NCI-H128 (cell line): ENCODE results near the gene GPR68.

ENCODE experiments used
- DNase-seq: peaks from one replicate; lab custom pipeline; 2025; ENCODE audit not compliant: unreplicated experiment; lab: John Stamatoyannopoulos, UW

GPR68 gene, protein sequence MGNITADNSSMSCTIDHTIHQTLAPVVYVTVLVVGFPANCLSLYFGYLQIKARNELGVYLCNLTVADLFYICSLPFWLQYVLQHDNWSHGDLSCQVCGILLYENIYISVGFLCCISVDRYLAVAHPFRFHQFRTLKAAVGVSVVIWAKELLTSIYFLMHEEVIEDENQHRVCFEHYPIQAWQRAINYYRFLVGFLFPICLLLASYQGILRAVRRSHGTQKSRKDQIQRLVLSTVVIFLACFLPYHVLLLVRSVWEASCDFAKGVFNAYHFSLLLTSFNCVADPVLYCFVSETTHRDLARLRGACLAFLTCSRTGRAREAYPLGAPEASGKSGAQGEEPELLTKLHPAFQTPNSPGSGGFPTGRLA

DNA sequence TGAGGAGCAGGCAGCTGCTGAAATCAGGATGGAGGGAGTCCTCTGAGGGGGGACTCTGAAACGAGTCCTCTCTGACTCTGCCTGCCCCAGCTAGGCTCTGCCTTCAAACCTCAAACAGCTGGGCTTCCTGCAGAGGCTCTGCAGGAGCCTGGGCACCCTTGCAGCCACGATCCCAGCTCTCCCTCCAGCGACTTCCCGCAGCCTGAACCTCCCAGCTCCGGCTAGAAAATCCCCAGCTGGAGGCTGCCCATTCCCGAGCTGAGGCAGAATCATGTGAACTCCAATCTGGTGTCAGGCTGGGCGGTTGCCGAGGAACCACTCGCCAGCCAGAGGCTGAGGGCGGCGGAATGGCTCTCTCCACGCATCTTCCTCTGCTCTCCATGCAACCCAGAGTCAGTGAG is at the start of gene GPR68:
GPR68 (minus strand) TSS at position 204 of the 401 bp plus-strand sequence. CDS start 9,654 bp downstream, outside the sequence.
- peak; percentile 29 for DNase-seq

DNA sequence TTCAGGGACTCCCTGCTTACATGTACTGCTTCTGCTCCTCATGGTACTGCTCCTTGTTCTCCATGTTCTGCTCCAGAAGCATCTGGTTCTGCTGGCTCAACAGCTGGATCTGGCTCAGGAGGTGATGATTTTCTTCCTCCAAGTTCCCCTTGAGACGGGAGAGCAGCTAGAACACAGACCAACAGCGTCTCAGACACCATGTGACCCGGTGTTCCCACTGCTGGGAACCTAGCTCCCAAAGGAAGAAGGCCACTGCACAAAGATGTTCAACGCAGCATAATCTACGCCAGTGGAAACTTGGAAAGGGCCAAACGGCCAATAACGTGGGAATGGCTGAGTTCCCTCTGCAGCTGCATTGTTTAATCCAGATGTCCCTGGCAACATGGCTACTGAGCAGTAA is 49.6 kb upstream of the GPR68 start:
- DNase-seq = no peak

DNA sequence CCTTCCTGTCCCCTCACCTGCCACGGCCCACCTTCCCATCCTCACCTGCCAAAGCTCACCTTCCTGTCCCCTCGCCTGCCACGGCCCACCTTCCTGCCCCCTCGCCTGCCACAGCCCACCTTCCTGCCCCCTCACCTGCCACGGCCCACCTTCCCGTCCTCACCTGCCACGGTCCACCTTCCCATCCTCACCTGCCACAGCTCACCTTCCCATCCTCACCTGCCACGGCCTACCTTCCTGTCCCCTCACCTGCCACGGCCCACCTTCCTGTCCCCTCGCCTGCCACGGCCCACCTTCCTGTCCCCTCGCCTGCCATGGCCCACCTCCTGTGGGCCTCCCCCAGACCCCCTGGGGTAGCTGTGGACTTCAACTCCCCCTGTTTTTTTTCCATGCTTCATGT is 48.8 kb upstream of the GPR68 start:
- DNase-seq = no peak

DNA sequence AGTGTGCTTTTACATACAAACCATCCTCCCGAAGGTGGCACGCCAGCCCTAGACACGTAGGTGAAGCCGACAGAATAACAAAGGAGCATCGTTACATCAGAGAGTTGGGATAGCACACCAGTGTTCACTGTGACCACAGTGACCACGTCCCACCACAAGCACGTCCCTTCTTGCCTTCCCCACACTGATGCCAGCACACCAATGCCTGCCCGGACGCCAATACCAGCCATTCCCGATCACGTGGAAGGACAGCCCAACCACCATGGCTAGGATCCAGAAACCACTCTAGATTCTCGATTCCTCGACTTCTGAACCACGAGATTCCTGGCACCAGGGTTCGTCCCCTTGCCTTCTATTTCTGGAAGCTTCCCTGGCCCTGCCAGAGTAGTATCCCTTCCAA is 48.0 kb upstream of the GPR68 start:
- DNase-seq = no peak

DNA sequence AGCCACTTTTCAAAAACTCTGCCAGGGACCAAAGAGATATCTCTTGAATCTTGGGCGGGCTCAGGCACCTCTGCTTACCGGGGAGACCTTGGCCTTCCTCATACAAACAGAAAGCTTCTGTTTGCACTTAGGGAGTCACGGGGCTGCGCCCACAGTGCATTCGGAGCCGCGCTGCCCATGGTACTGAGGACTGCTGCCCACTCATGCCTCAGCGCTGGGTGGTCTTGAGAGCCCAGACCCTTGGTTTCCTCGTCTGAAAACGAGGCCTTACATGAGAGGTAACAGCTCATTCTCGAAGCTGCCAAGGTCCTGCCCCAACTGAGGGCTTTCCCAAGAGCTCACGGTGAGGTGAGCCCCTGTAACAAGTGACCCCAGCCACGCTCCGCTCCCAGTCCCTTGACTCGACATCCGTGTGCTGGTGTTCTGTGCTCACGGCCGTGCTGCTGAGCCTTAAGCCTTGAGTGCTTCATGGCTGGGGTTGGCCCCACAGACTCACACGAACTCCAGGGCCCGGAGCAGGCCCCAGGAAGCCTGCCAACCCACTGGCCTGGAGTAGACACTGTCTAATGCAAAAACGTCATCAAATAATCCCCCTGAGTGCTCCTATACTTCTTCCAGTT is 47.4 kb upstream of the GPR68 start:
- no peak for DNase-seq

DNA sequence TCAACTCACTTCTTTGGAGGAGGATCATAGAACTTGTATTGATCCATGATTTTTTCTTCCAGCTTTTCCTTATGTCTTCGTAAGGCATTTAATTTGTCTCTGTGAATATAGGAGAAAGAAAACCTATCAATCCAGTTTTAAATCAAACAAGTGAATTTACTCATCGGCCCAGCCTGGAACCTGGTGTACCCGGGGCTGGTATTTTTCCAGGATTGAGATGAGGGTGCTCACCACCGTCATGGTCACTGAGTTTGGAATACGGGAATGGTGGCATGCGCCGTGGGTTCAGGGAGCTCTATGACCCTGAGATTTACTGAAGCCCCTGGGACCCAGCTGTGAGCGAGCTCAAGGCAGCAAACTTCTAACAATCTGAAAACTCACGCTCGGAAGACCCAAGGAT is 46.5 kb upstream of the GPR68 start:
- DNase-seq = no peak

DNA sequence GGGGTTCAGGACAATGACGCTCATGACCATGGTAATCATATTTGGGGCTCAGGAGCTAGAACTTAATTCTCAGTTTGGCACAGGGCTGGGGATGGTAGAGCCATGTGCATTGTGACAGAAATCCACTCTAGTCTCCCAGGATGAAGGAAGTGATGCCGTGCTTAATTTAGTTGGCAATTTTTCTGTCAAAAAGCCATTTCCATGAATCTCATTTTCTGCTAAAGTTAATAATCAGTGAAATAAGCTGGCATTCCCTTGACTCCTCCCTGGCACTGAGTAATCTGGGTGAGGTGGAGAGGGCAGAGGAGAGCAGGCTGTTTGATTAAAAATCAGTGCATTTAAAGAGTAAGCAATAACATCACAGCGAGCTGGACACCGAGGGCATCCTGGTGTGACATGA is 45.0 kb upstream of the GPR68 start:
- no peak for DNase-seq

DNA sequence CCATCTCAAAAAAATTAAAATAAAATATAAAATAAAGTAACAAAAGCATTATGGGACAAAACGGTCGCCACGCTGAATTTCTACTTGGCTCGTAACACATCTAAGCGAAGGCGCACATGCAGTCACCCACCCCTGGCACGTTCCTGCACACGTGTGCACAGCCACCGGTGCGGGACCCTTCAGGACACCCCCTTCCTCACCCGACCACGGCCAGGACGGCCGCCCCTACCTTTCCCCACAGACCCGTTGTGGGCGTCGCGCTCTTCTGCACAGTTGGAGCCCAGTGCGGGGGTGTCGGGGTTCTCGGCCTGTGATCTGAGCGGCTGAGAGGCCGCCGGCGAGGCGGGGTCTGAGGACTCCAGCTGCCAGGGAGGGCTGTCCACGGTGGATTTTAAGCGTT is 44.4 kb upstream of the GPR68 start:
- DNase-seq = no peak

DNA sequence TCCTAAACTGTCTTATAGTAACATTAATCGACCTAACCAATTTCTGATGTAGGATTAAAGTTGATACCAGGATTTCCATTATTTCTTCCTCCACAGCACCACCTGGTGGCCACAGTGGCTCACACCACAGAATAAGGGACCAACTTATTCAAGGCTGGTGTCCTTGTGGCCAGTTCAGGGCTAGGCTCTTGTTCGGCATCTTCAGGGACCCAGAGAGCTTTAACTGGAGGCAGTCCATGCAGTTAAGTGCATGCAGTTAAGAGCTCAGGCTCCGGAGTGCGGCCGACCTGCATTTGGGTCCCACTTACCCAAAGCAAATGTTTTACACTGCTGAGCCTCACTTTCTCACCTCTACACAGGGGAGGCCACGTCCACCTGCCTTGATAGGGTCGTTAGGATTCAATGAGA is 42.0 kb upstream of the GPR68 start:
- DNase-seq = peak; percentile 71

DNA sequence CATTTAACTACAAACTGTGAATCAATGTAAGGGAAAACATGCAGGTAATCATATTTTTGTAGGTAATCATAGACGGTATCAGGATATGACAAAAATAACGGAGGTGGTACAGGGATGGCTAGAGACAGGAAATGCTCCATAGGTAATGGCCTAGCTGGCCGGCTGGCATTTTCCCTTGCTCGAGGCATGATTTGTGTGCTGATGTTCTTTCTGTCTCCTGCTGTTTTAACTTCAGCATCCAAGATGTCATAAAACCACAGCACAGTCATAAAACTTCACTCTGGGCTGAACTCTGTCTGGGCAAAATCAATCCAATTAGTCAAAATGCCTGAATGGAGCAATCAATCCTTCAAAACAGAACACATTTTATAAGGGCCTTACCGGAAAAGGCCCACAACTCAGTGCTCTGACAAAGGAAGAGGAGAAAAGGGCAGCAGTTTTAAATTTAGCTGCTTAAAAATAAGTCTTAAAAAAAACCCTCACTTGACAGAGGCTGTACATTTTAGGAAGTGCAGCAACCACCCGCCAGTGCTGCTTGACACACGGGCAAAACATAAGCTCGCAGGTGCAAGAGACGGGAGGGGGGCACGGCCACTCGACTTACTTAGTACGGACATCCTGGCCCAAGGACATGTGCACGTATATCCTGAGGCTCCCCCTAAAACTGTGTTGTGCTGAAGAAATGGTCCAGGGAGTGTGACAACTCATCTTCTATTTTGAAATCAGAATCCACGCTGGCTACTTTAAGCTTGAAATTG is 40.5 kb upstream of the GPR68 start:
- no peak for DNase-seq

DNA sequence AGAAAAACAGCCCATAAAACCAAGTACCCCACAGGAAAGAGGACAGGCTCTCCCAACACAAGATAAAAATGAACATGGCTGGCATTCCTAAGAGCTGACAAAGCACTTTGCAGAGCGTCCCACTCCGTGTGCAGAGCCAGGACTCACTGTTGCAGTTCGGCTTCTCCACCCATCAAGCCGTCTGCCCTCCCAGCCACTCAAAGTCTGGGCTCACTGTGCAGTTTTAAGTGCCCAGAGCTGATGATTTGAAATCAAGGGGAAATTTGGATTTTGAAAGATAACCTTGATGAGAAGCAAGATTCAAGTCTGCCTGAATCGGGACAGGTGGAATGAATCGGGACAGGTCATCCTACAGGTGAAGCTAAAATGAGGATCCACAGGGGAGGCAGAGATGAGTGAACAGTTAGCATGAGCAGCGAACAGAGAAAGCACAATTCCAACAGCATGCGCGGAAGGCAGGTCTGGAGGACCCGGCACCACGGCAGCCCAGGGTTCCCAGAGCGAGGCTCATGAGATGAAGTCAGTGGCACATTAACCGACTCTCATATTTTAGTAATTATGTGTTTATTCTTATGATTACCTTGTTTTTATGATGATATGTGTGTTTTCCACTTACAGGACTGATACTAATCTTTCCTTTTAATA is 39.8 kb upstream of the GPR68 start:
- no peak for DNase-seq

DNA sequence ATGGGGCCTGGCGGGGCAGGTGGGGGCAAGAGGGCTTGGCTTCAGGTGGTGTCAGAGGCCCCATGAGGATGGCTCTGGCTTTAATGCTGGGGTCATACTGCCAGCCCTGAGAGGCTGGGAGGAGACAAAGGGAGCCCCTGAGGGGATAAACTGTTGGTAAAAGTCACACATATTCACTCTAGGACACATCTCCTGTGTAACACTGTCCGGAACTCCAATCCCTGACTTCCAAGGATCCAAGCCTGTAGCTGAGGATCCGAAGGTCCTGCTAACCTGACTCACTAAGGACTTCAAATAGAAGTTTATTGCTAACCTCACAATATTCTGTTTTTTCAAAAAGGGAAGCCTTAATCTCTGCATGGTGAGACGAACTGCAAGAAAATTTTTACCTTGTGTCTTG is 39.2 kb upstream of the GPR68 start:
- DNase-seq = no peak

DNA sequence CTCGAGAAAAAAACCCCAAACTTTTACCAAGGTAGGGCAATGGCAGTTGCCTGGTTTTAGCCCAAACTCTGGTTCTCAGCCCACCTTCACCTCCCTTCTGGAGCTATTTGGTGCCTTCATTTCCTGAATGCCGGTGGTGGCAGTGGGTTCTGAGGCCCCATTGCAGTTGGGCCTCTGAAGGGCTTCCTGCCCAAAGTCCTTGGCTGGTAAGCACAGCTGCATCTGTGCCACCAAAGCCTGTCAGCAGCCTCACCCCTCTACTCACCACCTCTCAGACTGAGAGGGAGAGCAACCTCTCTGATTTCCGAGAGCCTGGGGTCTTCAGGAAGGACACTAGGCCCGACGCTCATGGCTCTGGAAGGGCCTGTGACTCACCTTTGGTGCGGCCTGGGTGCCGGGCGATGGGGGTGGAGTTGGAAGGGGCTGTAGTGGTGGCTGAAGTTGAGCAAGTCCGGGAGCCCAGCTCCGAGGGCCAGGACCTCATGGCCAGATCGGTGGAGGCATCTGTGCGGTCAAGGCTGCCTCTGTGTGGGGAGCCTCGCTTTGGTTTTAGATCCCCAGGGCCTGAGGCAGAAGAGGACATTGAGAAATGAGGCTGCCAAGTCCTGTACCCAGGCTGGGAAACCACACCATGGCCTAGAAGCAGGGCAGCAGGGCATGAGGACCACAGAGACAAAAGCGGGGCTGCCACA is 38.6 kb upstream of the GPR68 start:
- DNase-seq = no peak

DNA sequence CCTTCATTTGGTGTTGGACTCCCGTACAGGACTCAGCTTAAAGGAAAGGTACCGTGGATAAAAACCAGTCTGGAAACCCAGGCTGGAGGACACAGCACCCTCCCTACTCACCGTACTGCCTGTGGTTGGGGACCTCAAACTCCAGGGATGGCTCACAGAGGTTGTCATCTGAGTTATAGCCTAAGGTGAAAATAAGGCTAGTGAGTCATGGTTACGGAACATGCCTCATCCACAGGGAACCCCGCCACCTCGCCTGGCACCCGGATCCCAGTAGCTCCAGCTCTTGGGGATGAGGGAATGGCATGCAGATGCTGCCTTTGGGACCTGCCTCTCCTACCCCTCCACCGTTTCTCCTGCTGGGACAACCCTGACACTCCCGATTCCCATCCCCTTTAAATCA is 36.8 kb upstream of the GPR68 start:
- DNase-seq = no peak

DNA sequence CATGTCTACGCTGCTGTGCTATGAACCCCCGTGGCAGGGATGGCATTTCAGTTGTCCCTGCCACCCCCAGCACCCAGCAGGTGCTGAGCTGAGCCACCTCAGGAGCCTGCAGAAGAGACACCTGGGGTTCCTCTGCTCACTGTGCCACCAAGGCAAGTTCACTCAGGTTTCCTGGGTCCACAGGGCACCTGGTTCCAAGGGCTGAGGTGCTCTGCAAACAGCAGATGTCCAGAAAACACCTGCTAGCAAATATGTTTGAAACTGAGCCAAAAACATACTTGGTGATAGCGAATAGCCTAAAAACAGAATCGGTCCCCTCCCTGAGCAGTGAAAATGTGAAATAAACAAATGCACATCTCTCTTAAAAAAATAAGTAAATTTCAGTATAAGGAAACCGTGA is 35.6 kb upstream of the GPR68 start:
- no peak for DNase-seq

DNA sequence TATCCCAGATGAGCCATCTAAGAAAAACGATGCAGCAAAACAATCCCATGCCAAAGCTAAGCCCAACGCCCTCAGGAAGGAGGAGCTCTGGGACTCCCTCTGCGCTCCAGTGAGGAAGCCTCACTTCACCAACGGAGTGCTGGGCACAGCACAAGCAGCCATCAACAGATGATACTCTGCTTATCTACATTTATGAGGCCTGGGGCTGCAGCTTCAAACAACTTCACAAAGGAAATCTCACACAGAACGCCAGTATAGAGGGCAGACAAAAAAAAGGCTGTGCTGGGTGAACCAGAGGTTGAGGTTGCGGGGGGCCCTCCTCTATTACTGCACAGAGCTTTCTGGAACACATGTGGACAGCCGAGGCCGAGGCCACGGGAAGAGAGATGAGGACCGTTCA is 34.9 kb upstream of the GPR68 start:
- DNase-seq = no peak

DNA sequence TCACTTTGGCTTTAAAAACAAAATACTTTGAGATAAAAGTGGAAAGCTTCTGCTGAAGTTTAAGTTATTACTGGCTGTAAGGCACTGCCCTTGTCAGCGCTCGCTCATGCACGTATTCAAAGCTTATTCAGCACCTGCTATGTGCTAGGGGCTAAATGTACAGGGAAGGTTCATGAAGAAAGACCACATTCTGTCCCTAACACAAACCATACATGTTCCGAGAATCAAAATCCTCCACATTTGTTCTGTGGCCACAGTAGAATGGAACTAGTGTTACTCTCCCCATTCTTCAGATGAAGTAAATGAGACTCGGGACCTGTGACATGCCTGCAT is 33.8 kb upstream of the GPR68 start:
- DNase-seq = no peak

DNA sequence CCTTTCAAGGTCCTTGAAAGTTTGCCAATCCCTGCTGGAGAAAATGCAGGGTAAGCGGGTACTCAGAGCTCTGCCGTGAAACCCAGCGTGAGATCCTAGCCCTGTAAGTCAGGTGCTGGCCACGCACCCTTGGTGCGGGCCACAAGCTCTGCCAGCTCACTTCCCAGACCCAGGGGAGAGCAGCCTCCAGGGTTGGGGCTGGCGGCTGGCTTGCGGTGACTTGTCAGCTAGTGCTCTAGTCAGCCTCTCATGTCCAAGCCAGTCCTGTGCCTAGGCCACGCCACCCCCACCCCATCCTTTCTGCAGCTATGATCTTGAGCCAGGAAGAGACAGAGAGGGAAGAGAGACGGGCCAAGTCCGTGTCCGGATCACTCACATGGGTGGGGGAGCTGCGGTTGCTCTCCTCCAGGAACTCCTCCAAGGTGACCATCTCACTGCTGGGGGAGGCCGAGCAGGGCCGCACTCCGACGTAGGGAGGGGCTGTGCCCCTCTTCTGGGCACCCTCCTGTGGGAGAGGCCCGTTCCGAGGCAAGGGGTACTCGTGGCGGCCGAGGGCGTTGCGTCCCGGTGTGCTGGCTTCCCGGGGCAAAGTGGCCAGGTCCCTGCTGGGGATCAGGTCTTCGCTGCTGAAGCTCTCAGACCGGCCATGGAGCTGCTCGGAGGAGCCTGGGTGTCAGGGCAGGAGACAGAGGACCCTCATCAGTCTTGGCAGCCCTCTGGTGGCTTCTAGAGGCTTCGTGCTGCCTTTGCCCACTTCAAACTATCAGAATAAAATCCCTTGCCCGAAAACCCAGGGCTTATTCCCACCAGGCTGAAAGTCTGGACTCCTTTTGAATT is 33.3 kb upstream of the GPR68 start:
- DNase-seq = no peak

DNA sequence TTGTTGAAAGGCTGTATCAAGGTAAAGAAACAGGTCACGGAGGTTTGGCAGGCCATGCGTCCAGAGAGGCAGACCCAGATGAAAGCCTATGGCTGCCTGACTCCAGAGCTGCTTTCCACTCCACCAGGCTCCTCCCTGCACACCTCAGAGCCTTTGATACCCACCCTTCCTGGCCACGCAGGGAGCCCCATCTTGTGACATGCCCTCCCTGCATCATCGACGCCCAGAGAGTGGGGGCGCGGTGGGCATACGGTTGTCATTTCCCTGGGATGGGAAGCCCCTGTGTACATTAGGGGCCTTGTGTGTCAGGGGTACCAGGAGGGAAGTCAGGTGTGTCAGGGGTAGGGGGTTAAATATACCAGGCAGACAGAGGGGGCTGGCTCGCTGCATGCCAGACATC is 30.3 kb upstream of the GPR68 start:
- DNase-seq = no peak

DNA sequence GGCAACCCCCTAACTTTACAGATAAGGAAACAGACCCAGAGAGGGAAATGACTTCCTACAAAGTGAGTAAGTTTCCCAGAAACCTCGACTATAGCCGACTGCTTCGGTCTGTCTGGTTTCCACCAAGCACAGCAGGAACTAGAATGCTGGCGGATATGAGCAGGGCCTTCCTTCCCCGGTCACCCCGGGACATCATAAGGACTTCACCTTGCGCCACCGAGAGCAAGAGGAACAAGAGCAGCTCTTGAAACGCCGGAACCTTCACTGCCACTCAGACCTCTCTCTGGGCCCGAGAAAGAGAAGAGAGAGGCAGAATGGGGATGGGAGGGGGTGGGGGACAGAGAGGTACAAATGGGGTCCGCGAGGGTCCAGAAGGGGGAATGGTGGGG is 29.4 kb upstream of the GPR68 start:
- no peak for DNase-seq
